ENCODE results near the gene BAMBI.

DNA sequence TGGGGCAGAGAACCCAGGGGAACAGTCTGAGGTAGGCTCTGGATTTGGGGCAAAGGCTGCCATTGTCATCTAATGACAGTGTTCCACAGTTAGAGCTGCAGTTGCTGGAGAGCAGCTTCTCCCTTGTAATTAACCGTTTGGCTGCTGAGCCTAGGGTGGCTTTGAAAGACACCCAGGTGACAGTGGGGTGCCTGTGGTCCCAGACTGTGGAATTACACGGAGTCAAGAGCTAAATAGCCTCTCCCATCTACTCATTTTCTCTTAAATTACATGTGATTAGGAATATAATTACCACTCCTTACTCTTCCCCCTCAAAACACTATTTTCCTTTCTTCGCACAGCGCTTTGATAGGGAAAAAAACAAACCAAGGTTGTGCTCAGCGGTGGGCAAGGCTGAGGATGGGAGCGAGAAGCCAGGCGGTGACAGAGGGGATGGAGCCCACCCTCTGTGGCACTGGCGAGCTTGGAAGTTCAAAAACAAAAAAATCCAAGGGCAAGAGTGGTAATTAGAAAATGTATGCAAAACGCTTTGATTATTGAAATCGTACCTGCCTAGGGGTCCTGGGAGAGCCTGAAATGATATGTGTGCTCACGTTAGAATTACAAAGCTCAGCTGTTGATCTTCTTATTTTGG, 44.1 kb downstream of the BAMBI start:
- TF ChIP-seq, protein P1, sequence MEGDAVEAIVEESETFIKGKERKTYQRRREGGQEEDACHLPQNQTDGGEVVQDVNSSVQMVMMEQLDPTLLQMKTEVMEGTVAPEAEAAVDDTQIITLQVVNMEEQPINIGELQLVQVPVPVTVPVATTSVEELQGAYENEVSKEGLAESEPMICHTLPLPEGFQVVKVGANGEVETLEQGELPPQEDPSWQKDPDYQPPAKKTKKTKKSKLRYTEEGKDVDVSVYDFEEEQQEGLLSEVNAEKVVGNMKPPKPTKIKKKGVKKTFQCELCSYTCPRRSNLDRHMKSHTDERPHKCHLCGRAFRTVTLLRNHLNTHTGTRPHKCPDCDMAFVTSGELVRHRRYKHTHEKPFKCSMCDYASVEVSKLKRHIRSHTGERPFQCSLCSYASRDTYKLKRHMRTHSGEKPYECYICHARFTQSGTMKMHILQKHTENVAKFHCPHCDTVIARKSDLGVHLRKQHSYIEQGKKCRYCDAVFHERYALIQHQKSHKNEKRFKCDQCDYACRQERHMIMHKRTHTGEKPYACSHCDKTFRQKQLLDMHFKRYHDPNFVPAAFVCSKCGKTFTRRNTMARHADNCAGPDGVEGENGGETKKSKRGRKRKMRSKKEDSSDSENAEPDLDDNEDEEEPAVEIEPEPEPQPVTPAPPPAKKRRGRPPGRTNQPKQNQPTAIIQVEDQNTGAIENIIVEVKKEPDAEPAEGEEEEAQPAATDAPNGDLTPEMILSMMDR (conservative IDR thresholded peaks at IDR 0.05; ENCODE audit: low read depth, low read length): no peak
- no peak for TF ChIP-seq EZH2 (IDR thresholded peaks at IDR 0.05; ENCODE audit: borderline replicate concordance, low read depth, low read length, poor library complexity, severe bottlenecking)

Data from A673 (cell line).